ENCODE data around the gene XRN1. TPM values are rescaled to one million over a fixed set of nuclear protein-coding genes. Genes with fewer than 3 reads are reported as not detected.
"Not testable (repeated sequence)": the region's sequence is repeated elsewhere in the genome, so short reads cannot be mapped to it uniquely, and the experiment has no call there.

The XRN1 gene
- total RNA-seq, 1 donor from 2014 or later = 63.0 TPM

DNA sequence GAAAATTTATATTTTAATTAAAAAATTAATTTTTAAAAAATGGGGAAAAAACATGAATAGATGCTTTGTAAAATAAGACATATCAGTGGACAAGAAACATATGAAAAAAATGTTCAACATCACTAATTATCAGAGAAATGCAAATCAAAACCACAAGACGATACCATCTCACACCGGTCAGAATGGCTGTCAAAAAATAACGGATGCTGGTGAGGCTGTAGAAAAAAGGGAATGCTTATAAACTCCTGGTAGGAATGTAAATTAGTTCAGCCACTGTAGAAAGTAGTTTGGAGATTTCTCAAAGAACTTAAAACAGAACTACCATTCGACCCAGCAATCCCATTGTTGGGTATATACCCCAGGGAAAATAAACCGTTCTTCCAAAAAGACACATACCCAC is 93.8 kb downstream of the XRN1 start:
- intact Hi-C loops (cut with micrococcal nuclease) = no loop called here
- CTCF ChIA-PET = no interaction called here
- no peak overlapping the region for H3K4me3 Mint-ChIP-seq
- TF ChIP-seq, protein P1, sequence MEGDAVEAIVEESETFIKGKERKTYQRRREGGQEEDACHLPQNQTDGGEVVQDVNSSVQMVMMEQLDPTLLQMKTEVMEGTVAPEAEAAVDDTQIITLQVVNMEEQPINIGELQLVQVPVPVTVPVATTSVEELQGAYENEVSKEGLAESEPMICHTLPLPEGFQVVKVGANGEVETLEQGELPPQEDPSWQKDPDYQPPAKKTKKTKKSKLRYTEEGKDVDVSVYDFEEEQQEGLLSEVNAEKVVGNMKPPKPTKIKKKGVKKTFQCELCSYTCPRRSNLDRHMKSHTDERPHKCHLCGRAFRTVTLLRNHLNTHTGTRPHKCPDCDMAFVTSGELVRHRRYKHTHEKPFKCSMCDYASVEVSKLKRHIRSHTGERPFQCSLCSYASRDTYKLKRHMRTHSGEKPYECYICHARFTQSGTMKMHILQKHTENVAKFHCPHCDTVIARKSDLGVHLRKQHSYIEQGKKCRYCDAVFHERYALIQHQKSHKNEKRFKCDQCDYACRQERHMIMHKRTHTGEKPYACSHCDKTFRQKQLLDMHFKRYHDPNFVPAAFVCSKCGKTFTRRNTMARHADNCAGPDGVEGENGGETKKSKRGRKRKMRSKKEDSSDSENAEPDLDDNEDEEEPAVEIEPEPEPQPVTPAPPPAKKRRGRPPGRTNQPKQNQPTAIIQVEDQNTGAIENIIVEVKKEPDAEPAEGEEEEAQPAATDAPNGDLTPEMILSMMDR (IDR thresholded peaks at IDR 0.05) = no peak
- H3K36me3 Mint-ChIP-seq (ENCODE audit: low read depth) = peaks cover 54% of the 10 kb centered on the region
- H3K9me3 Mint-ChIP-seq = no peaks in the 10 kb centered on the region
- H3K27ac Mint-ChIP-seq = no peak overlapping the region
- peaks cover 13% of the 10 kb centered on the region for H3K4me1 Mint-ChIP-seq
- no peaks in the 10 kb centered on the region for H3K27me3 Mint-ChIP-seq
- POLR2A ChIA-PET = no interaction called here
- ATAC-seq (ENCODE audit: low read depth) (no peak), DNase-seq (no peak)

DNA sequence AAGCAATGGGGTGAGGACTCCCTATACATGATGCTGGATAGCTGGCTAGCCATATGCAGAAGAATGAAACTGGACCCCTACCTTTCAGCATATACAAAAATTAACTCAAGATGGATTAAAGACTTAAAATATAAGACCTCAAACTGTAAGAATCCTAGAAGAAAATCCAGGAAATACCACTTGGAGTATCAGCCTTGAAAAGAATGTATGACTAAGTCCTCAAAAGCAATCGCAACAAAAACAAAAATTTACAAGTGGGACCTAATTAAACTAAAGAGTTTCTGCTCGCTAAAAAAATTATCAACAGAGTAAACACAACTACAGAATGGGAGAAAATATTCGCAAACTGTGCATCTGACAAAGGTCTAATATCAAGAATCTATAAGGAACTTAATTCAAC is 94.3 kb downstream of the XRN1 start:
- POLR2A ChIA-PET = no interaction called here
- H3K27ac Mint-ChIP-seq = no peak overlapping the region
- no peak overlapping the region for H3K4me3 Mint-ChIP-seq
- intact Hi-C loops (cut with micrococcal nuclease) = no loop called here
- peaks cover 12% of the 10 kb centered on the region for H3K4me1 Mint-ChIP-seq
- ATAC-seq (ENCODE audit: low read depth) (no peak), DNase-seq (no peak)
- TF ChIP-seq, protein P1 (IDR thresholded peaks at IDR 0.05) = no peak
- H3K27me3 Mint-ChIP-seq = no peaks in the 10 kb centered on the region
- CTCF ChIA-PET = no interaction called here
- H3K36me3 Mint-ChIP-seq (ENCODE audit: low read depth) = peaks cover 57% of the 10 kb centered on the region
- no peaks in the 10 kb centered on the region for H3K9me3 Mint-ChIP-seq

DNA sequence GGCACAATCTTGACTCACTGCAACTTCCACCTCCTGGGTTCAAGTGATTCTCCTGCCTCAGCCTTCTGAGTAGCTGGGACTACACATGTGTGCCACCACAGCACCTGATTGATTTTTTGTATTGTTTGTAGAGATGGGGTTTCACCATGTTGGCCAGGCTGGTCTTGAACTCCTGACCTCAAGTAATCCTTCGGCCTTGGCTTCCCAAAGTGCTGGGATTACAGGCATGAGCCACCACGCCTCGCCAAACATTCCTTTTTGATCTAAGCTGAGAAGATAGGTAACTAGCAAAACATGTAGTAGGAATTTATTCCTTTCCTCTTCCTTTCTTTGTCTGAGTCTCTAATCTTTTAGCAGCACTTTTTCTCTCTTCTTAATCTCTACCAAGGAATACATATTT is 95.1 kb downstream of the XRN1 start:
- H3K4me3 Mint-ChIP-seq; H3K9me3 Mint-ChIP-seq; H3K27ac Mint-ChIP-seq; ATAC-seq (ENCODE audit: low read depth); H3K27me3 Mint-ChIP-seq; DNase-seq; intact Hi-C loops (cut with micrococcal nuclease); POLR2A ChIA-PET; CTCF ChIA-PET: not testable (repeated sequence)
- peaks cover 54% of the 10 kb centered on the region for H3K36me3 Mint-ChIP-seq (ENCODE audit: low read depth)
- peaks cover 12% of the 10 kb centered on the region for H3K4me1 Mint-ChIP-seq

DNA sequence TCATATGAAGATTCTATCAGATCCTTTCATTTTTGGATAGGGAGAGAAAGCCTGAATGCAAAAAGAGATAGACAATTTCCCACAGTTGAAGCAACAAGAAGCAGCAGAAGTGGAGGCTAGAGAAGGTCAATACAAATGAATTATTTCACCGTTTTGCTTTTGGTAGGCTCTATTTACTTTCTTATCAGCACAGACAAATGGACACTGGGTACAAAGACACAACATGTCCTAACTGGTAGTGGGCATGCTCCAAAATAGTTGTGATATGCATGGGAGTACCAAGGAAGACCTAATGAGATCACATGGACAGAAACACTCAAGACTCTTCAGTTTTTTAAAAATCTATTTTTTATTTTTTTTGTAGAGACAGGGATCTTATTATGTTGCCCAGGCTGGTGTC is 99.4 kb downstream of the XRN1 start:
- intact Hi-C loops (cut with micrococcal nuclease) = no loop called here
- CTCF ChIA-PET = no interaction called here
- Mint-ChIP-seq H3K4me1 (no peaks in the 10 kb centered on the region), H3K4me3 (no peak overlapping the region), H3K9me3 (peaks cover 5% of the 10 kb centered on the region), H3K27me3 (no peaks in the 10 kb centered on the region), H3K36me3 (ENCODE audit: low read depth) (peaks cover 56% of the 10 kb centered on the region), H3K27ac (no peak overlapping the region)
- DNase-seq (no peak), ATAC-seq (ENCODE audit: low read depth) (no peak)
- POLR2A ChIA-PET = no interaction called here
- TF ChIP-seq, protein P1 (IDR thresholded peaks at IDR 0.05) = no peak

DNA sequence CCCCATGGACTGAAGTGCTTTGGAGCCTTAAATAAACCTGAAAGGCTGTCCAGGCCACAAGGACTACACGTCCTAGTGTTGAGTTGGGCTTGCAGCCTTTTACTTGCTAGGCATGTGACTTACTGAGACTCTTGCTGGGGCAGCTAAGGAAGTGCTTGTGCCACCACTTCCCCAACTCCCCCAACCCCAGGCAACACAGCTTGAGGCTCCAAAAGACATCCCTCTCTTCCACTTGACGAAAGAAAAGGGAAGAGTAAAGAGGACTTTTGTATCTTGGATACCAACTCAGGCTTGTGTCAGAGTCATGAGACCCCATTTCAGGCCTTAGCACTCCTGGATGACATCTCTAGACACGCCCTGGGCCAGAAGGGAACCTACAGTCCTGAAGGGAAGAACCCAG is 109.8 kb downstream of the XRN1 start:
- no peak overlapping the region for H3K4me3 Mint-ChIP-seq
- peaks cover 12% of the 10 kb centered on the region for H3K9me3 Mint-ChIP-seq
- no peaks in the 10 kb centered on the region for H3K4me1 Mint-ChIP-seq
- H3K27ac Mint-ChIP-seq = no peak overlapping the region
- H3K27me3 Mint-ChIP-seq = no peaks in the 10 kb centered on the region
- DNase-seq = no peak
- TF ChIP-seq, protein P1 (IDR thresholded peaks at IDR 0.05) = no peak
- no peak for ATAC-seq (ENCODE audit: low read depth)
- ChIA-PET CTCF (no interaction called here), POLR2A (no interaction called here)
- peaks cover 70% of the 10 kb centered on the region for H3K36me3 Mint-ChIP-seq (ENCODE audit: low read depth)
- intact Hi-C loops (cut with micrococcal nuclease) = no loop called here

DNA sequence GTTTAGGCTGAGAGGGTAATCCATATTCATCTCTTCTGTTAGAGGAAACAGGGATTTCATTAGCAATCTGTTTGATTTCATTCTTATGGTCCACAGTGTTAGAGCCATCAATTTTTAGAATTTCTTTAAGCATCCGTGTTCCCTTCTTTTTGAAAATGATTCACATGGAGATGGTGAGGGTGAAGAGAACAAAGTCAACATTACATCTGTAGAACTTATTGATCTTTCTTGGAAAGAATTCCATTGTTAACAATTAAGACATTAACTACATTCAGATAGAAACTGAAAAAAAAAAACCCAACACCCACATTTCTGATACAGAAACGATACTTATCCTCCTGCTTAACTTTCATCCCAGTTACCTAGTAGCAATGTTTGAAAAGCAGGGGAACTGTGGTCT is 115.4 kb downstream of the XRN1 start:
- CTCF ChIA-PET = no interaction called here
- Mint-ChIP-seq H3K4me3 (no peak overlapping the region), H3K9me3 (no peaks in the 10 kb centered on the region), H3K27me3 (no peaks in the 10 kb centered on the region), H3K27ac (no peak overlapping the region), H3K36me3 (ENCODE audit: low read depth) (peaks cover 56% of the 10 kb centered on the region), H3K4me1 (no peaks in the 10 kb centered on the region)
- TF ChIP-seq, protein P1 (IDR thresholded peaks at IDR 0.05) = no peak
- ATAC-seq (ENCODE audit: low read depth) (no peak), DNase-seq (no peak)
- intact Hi-C loops (cut with micrococcal nuclease) = no loop called here
- POLR2A ChIA-PET = no interaction called here

DNA sequence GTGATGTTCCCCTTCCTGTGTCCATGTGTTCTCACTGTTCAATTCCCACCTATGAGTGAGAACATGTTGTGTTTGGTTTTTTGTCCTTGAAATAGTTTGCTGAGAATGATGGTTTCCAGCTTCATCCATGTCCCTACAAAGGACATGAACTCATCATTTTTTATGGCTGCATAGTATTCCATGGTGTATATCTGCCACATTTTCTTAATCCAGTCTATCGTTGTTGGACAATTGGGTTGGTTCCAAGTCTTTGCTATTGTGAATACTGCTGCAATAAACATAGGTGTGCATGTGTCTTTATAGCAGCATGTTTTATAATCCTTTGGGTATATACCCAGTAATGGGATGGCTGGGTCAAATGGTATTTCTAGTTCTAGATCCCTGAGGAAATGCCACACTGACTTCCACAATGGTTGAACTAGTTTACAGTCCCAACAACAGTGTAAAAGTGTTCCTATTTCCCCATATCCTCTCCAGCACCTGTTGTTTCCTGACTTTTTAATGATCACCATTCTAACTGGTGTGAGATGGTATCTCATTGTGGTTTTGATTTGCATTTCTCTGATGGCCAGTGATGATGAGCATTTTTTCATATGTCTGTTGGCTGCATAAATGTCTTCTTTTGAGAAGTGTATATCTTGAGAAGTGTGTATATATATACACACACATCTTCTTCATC is 123.4 kb downstream of the XRN1 start:
- H3K27me3 Mint-ChIP-seq; H3K4me3 Mint-ChIP-seq; intact Hi-C loops (cut with micrococcal nuclease); H3K27ac Mint-ChIP-seq; ATAC-seq (ENCODE audit: low read depth); CTCF ChIA-PET; H3K9me3 Mint-ChIP-seq; POLR2A ChIA-PET; DNase-seq; H3K4me1 Mint-ChIP-seq: not testable (repeated sequence)
- H3K36me3 Mint-ChIP-seq (ENCODE audit: low read depth) = peaks cover 58% of the 10 kb centered on the region

All from activated B cell treated with CpG ODN at 0.5 μM for 24 hours (primary cell).